OCI-LY7 (cell line): ENCODE measurements around the gene SCARB1. TPM values are rescaled to one million over a fixed set of nuclear protein-coding genes. Genes with fewer than 3 reads are reported as not detected.

Experiments
- BruUV-seq: library from RNA; stranded (reverse); fragments of 400-500 nt; replicated peaks from 2 replicates; lab custom pipeline; 2021; lab: Mats Ljungman, UMichigan
- CTCF ChIA-PET: fragments of 300-600 bp; sonication (Branson Sonifier 250); formaldehyde crosslinking; loops from one replicate; lab custom pipeline; 2022; ENCODE audit warnings: antibody characterized with exemption; ENCODE audit not compliant: unreplicated experiment; lab: Charles Lee
- POLR2A ChIA-PET: fragments of 300-600 bp; sonication (Branson Sonifier 250); formaldehyde crosslinking; loops from one replicate; lab custom pipeline; 2022; ENCODE audit warnings: antibody characterized with exemption; lab: Charles Lee
- DNase-seq: peaks from one replicate; pipeline ENCODE4 v3.0.0-alpha.2; 2015; ENCODE audit warnings: low spot score
- H2AFZ ChIP-seq: fragments of 200-600 bp; sonication (generic), shearing (Covaris generic); 2 replicates; pipeline ENCODE4 v1.6.1; 2014; ENCODE audit warnings: mild to moderate bottlenecking, antibody characterized with exemption, low read length, moderate library complexity
- H3K27ac ChIP-seq: fragments of 200-600 bp; sonication (generic); 2 replicates; pipeline ENCODE4 v1.5.1; 2014; ENCODE audit warnings: mixed run types, low read depth, mild to moderate bottlenecking, moderate library complexity, low read length, inconsistent platforms; ENCODE audit not compliant: poor library complexity, severe bottlenecking
- H3K36me3 ChIP-seq: fragments of 200-600 bp; sonication (generic); 2 replicates; pipeline ENCODE4 v1.6.1; 2014; ENCODE audit warnings: mild to moderate bottlenecking, antibody characterized with exemption, low read length, moderate library complexity, mixed read lengths; ENCODE audit not compliant: insufficient read depth
- H3K4me1 ChIP-seq: fragments of 200-600 bp; sonication (generic); 2 replicates; pipeline ENCODE4 v1.5.1; 2014; ENCODE audit warnings: mild to moderate bottlenecking, low read length; ENCODE audit not compliant: insufficient read depth, poor library complexity, severe bottlenecking
- H3K4me2 ChIP-seq: fragments of 200-600 bp; sonication (generic); 2 replicates; pipeline ENCODE4 v1.6.1; 2014; ENCODE audit warnings: mild to moderate bottlenecking, low read length
- H3K4me3 ChIP-seq: fragments of 200-600 bp; sonication (generic); 2 replicates; pipeline ENCODE4 v1.5.1; 2014; ENCODE audit warnings: mild to moderate bottlenecking, low read depth, low read length; ENCODE audit not compliant: poor library complexity, severe bottlenecking
- H3K79me2 ChIP-seq: fragments of 200-600 bp; sonication (generic); 2 replicates; pipeline ENCODE4 v1.6.1; 2016; ENCODE audit warnings: low read depth, mild to moderate bottlenecking, low read length, moderate library complexity, mixed read lengths; ENCODE audit not compliant: insufficient read depth
- H3K9me2 ChIP-seq: fragments of 200-600 bp; sonication (generic); 2 replicates; pipeline ENCODE4 v1.6.1; 2016; ENCODE audit warnings: mild to moderate bottlenecking, low read length, mixed read lengths; ENCODE audit not compliant: insufficient read depth
- H3K9me3 ChIP-seq: fragments of 200-600 bp; sonication (generic); 2 replicates; pipeline ENCODE4 v1.6.1; 2014; ENCODE audit warnings: mild to moderate bottlenecking, mixed run types, low read length, mixed read lengths
- H4K20me1 ChIP-seq: fragments of 200-600 bp; sonication (generic); 2 replicates; pipeline ENCODE4 v1.6.1; 2014; ENCODE audit warnings: mild to moderate bottlenecking, antibody characterized with exemption, low read length, moderate library complexity, mixed read lengths; ENCODE audit not compliant: insufficient read depth
- CTCF ChIP-seq: fragments of 200-600 bp; sonication (generic); conservative IDR thresholded peaks from 2 replicates; pipeline ENCODE4 v1.5.1; 2014; ENCODE audit warnings: mild to moderate bottlenecking, antibody characterized with exemption, low read length, moderate library complexity, mixed read lengths
- EZH2phosphoT487 ChIP-seq: fragments of 200-600 bp; sonication (generic); IDR thresholded peaks from 2 replicates; pipeline ENCODE4 v1.6.1; 2018; ENCODE audit warnings: low read depth, borderline replicate concordance, mild to moderate bottlenecking, mixed run types, antibody characterized with exemption, low read length, moderate library complexity, mixed read lengths
- intact Hi-C: fragments of 100-400 bp; cut with micrococcal nuclease; formaldehyde crosslinking; loops from one replicate; pipeline ENCODE4 v1.10.0; 2022; ENCODE audit not compliant: unreplicated experiment
- total RNA-seq, 2 experiments: library from RNA; depleted of rRNA in 1 of 2; stranded (reverse); fragments of >200 nt in 1 of 2; shearing (Covaris generic) in 1 of 2; gene quantifications; 2 replicates each; pipeline ENCODE4 v1.2.3, GENCODE V29; 2014 to 2022

SCARB1 gene
- total RNA-seq, 2 experiments from 2014 or later: 42.9 to 112 TPM

- Histone ChIP-seq H4K20me1 (no peaks in the 10 kb centered on the region), H3K4me1 (no peaks in the 10 kb centered on the region), H3K79me2 (no peaks in the 10 kb centered on the region), H3K4me3 (no peak overlapping the region), H3K27ac (no peak overlapping the region), H3K4me2 (no peak overlapping the region), H3K36me3 (no peaks in the 10 kb centered on the region), H3K9me2 (no peaks in the 10 kb centered on the region), H3K9me3 (peaks cover 12% of the 10 kb centered on the region), H2AFZ (no peak overlapping the region)
- POLR2A ChIA-PET: no interaction called here
- TF ChIP-seq CTCF (no peak), EZH2phosphoT487 (no peak)
- DNase-seq: no peak
- no TSS peak for BruUV-seq
- intact Hi-C loops: loop anchor here (10.0 kb wide), 1 partner anchor 158 kb away; no protein-coding TSS in a partner anchor
- CTCF ChIA-PET: interaction anchor here (0.6 to 0.7 kb wide), 2 partner anchors 546 to 694 kb away, joined by 3 read pairs; no protein-coding TSS in a partner anchor
Observed at GRCh38 chr12:124762791-124763593, 100.7 kb downstream of the SCARB1 start.

- H4K20me1 ChIP-seq: no peaks in the 10 kb centered on the region
- POLR2A ChIA-PET: no interaction called here
- H3K4me1 ChIP-seq: no peaks in the 10 kb centered on the region
- peaks cover 12% of the 10 kb centered on the region for H3K9me3 ChIP-seq
- no peak for DNase-seq
- H3K4me2 ChIP-seq: no peak overlapping the region
- H3K27ac ChIP-seq: no peak overlapping the region
- intact Hi-C loops: loop anchor here (10.0 kb wide), 1 partner anchor 158 kb away; no protein-coding TSS in a partner anchor
- H3K36me3 ChIP-seq: no peaks in the 10 kb centered on the region
- no peak for TF ChIP-seq EZH2phosphoT487
- no peak for TF ChIP-seq CTCF
- H3K4me3 ChIP-seq: no peak overlapping the region
- no peaks in the 10 kb centered on the region for H3K9me2 ChIP-seq
- no peaks in the 10 kb centered on the region for H3K79me2 ChIP-seq
- CTCF ChIA-PET: interaction anchor here (0.6 kb wide), 1 partner anchor 545 kb away, joined by 3 read pairs; no protein-coding TSS in a partner anchor
- no peak overlapping the region for H2AFZ ChIP-seq
- no TSS peak for BruUV-seq
Observed at GRCh38 chr12:124762384-124762783, 101.3 kb downstream of the SCARB1 start.

GRCh38 chr12:124761871-124762270, 101.8 kb downstream of the SCARB1 start:
- Histone ChIP-seq H3K9me2 (no peaks in the 10 kb centered on the region), H4K20me1 (no peaks in the 10 kb centered on the region), H3K4me1 (no peaks in the 10 kb centered on the region), H3K36me3 (no peaks in the 10 kb centered on the region), H3K79me2 (no peaks in the 10 kb centered on the region), H3K4me3 (no peak overlapping the region), H3K9me3 (peaks cover 12% of the 10 kb centered on the region), H3K4me2 (no peak overlapping the region), H3K27ac (no peak overlapping the region), H2AFZ (no peak overlapping the region)
- no TSS peak for BruUV-seq
- TF ChIP-seq CTCF (no peak), EZH2phosphoT487 (no peak)
- POLR2A ChIA-PET: interaction anchor here (0.6 to 0.7 kb wide), 2 partner anchors 15 to 297 kb away, joined by 3 read pairs; no protein-coding TSS in a partner anchor
- DNase-seq: no peak
- CTCF ChIA-PET: interaction anchor here (0.6 kb wide), 1 partner anchor 545 kb away, joined by 3 read pairs; no protein-coding TSS in a partner anchor
- intact Hi-C loops: loop anchor here (10.0 kb wide), 1 partner anchor 157 kb away; no protein-coding TSS in a partner anchor
